ENCODE results near the gene HADHB.
A peak's percentile ranks its signal among the peaks of the same experiment; 100 is the strongest.

Gene HADHB

DNA sequence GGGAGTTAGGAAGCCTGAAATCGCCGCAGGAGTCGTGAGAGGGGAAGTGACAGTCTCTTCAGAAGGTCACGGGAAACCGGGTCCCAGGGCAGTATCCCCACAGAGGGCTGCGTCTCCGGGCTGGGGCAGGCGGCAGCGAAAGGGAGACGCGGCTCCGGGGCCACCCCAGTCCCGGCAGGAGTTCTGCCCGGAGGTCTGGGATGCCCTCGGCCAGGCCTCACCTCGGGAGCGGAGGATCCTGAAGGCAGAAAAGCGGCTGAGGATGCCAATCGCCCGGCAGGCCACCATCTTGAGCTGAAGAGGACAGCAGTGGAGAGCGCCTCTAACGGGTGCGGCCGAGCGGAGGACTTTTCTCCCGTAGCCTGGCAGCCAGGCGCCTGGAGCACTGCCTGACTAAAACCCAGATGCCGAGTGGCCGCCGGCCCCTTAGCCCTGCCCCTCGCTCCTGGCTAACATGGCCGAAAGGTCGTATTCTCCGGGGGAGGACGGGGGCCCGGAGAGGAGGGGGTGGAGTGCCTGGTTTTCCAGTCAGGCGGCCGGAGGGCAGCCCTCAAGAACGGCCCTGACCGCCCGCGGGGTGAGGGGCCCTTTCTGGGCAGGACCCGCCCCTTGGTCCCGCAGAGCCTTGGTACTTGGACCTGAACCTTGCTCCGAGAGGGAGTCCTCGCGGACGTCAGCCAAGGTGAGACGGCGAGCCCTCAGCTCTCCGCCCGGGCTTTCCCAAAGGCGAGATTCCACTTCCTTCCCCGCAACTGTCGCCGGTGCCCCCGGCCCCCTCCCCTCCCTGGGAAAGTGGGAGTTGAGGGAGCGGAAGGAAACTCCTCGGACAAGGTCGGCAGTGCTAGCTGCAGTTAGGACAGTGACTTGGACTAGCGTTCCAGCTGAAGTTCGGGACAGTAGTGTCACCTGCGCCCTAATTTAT lies at the start of gene HADHB, which contains the start of gene HADHA:
TSS of gene HADHB (plus strand) at position 631 of the 922 bp plus-strand sequence. CDS start 9,316 bp downstream, outside the sequence.
TSS of gene HADHA (minus strand) at position 324 of the 922 bp plus-strand sequence. CDS start at position 288, 36 bp downstream.
- FAIRE-seq (peak; percentile 92), DNase-seq (ENCODE audit: extremely low spot score, insufficient read length, low read depth) (peak; percentile 63)

- FAIRE-seq: no peak
Measured at GRCh38 chr2:26195040-26195984, 49.4 kb upstream of the HADHB start.

GRCh38 chr2:26196683-26197418 lies 47.9 kb upstream of the HADHB start:
- no peak for FAIRE-seq
- no peak for DNase-seq (ENCODE audit: extremely low spot score, insufficient read length, low read depth)

More at GRCh38 chr2:26195040-26195984, 49.4 kb upstream of the HADHB start:
- DNase-seq (ENCODE audit: extremely low spot score, insufficient read length, low read depth): no peak

DNA sequence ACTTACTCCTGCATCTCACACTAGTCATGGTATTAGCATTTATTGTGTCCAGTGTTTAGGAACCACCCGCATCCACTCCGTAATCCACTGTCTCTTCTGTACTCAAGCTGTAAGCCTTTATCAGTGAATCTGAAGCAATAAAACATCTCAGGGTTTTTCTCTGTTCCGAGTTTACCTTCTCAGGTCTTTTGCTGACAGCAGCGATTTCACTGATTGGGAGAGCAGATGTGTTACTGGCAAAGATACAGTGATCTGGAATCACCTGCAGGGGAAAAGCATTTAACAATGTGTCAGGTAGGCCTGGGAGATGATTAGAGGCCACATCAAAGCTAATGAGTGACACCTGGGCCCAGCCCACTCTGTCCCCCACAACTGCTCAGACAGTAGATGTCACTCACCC lies 47.2 kb upstream of the HADHB start:
- DNase-seq (ENCODE audit: extremely low spot score, insufficient read length, low read depth): no peak
- FAIRE-seq: no peak

DNA sequence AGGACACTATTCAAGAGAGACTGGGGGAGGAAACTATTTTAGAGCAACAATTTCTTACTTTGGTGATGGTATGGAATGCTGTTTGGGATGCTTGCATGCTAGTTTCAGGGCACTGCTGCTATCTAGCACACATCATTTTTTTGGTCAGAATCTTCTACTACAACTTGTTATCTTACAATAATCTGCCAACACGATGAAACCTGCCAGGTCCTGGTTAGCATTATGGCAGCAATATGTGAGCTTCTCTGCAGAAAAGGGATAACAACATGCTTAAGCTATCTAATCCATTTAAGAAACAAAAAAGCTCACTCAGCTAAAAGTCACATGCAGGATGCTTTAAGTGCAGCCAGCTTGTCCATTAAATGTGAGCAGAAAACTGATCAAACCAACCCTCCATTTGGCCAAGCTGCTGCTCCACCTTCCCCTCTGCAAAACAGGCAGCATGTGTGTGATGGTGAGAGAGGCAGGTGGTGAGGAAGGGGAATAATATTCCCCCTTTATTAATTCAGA lies 41.7 kb upstream of the HADHB start:
- FAIRE-seq (no peak), DNase-seq (ENCODE audit: extremely low spot score, insufficient read length, low read depth) (no peak)

- no peak for FAIRE-seq
- DNase-seq (ENCODE audit: extremely low spot score, insufficient read length, low read depth): no peak
Measured at GRCh38 chr2:26203906-26204305, 40.8 kb upstream of the HADHB start.

GRCh38 chr2:26212011-26212410 lies 32.7 kb upstream of the HADHB start:
- DNase-seq (ENCODE audit: extremely low spot score, insufficient read length, low read depth): no peak

GRCh38 chr2:26214759-26215158 lies 30.0 kb upstream of the HADHB start:
- DNase-seq (ENCODE audit: extremely low spot score, insufficient read length, low read depth) (no peak), FAIRE-seq (peak; percentile 26)

More at GRCh38 chr2:26212011-26212410, 32.7 kb upstream of the HADHB start:
- no peak for FAIRE-seq

DNA sequence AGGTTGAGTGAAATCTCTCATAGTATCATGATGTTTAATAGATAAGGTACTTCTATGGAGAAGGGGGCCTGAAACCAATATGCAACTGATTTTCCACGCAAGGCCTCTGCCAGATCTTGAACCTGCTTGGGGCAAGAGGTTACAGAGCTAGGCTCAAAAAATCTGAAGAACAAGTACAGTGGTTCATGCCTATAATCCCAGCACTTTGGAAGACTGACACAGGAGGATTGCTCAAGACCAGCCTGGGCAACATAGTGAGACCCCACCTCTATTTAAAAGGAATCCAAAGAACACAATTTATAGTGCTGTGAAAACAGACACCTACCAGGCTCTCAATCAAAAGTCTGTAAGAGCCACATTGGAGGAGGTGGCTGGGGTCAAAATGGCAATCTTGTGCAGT lies 28.9 kb upstream of the HADHB start:
- no peak for FAIRE-seq
- DNase-seq (ENCODE audit: extremely low spot score, insufficient read length, low read depth): no peak

DNA sequence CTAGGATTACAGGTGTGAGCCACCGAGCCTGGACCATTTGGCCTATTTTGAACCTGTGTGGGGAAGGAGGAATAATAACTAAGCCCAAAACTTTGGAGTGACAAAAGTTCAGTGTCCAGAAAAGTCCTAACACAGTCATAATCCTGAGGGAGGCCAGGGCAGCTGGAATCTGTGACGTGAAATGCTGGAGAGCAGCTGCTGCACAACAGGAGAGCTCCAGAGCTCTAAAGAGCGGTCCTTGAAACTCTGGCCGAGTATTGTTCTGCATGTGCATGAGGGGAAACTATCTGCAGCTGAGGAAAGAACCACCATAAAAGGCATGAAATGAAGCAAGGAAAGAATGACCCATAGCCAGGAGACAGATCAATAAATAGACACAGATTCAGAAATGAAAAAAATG lies 28.2 kb upstream of the HADHB start:
- FAIRE-seq (no peak), DNase-seq (ENCODE audit: extremely low spot score, insufficient read length, low read depth) (no peak)

- DNase-seq (ENCODE audit: extremely low spot score, insufficient read length, low read depth): no peak
- no peak for FAIRE-seq
Measured at GRCh38 chr2:26217720-26218119, 27.0 kb upstream of the HADHB start.

DNA sequence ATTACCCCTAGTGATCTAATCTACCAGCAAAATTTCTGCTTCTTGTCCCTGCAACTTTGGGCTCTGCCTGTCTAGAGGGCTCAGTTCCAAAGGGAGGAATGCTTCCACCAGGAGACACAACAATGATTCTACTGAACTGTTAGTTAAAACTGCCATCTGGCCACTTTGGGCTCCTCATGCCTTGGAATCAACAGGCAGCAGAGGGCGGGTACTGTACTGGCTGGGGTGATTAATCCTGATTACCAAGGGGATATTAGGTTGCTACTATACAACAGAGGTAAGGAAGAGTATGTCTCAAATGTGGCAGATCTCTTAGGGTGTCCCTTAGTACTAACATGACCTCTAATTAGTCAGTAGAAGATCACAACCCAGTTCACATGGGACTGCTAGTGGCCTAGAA lies 21.7 kb upstream of the HADHB start:
- FAIRE-seq (no peak), DNase-seq (ENCODE audit: extremely low spot score, insufficient read length, low read depth) (no peak)

DNA sequence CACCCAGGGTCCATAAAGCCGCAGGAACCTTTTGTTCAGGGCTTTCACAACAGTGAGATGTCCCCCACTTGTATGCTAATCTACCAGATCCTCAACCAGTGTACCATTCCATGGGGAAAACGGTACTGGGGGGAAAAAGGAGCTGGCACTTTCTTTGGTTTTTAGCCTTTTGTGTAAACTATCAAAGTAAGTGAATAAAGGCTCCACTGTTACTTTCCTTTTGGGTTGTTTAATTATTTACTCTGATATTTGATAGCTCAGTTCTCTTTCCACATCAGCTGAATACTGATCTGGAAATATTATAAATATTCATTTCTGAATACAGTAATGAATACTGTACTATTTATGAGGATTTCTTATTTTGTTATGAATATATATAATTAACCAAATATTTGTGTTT lies 20.6 kb upstream of the HADHB start:
- no peak for DNase-seq (ENCODE audit: extremely low spot score, insufficient read length, low read depth)

DNA sequence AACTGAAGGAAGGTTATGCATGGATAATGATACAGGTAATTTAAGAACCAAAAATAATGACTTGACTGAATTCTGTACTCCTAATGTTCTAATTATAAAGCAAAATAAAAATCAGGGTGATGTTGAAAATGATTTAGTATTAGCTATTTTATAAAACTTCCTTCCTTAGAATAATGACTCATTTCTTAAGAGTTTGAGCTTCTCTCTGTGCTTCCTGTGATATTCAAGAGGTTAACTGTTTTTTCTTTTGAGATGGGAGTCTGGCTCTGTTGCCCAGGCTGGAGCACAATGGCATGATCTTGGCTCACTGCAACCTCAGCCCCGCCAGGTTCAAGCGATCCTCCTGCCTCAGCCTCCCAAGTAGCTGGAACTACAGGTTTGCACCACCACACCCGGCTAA lies 15.1 kb upstream of the HADHB start:
- no peak for FAIRE-seq
- DNase-seq (ENCODE audit: extremely low spot score, insufficient read length, low read depth): no peak

More for the DNA sequence above, 20.6 kb upstream of the HADHB start:
- FAIRE-seq: no peak

DNA sequence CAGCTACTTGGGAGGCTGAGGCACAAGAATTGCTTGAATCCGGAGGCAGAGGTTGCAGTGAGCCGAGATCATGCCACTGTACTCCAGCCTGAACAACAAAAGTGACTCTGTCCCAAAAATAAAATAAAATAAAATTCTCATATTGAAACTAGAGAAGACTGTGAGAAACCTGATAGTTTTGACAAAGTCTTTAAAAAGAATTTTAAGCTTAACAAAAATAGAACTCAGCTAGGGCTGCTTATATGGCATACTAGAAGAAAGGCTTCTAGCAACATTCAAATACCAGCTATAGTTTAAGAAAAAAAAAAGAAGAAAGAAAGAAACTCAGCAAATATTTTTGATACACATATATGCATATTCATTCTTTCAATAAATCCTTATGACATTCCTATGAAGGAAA lies 13.9 kb upstream of the HADHB start:
- DNase-seq (ENCODE audit: extremely low spot score, insufficient read length, low read depth) (no peak), FAIRE-seq (no peak)

GRCh38 chr2:26235089-26235488 lies 9.7 kb upstream of the HADHB start:
- FAIRE-seq: no peak
- no peak for DNase-seq (ENCODE audit: extremely low spot score, insufficient read length, low read depth)

GRCh38 chr2:26237868-26238267 lies 6.9 kb upstream of the HADHB start:
- no peak for DNase-seq (ENCODE audit: extremely low spot score, insufficient read length, low read depth)
- FAIRE-seq: no peak

- FAIRE-seq (no peak), DNase-seq (ENCODE audit: extremely low spot score, insufficient read length, low read depth) (no peak)
Measured at GRCh38 chr2:26238311-26238958, 6.3 kb upstream of the HADHB start.

- DNase-seq (ENCODE audit: extremely low spot score, insufficient read length, low read depth) (no peak), FAIRE-seq (no peak)
Measured at GRCh38 chr2:26241928-26242436, 2.8 kb upstream of the HADHB start.
